ENCODE data around the gene PHF10. TPM values are rescaled to one million over a fixed set of nuclear protein-coding genes. Genes with fewer than 3 reads are reported as not detected.
A peak's percentile ranks its signal among the peaks of the same experiment; 100 is the strongest.

PHF10 gene
- polyA plus RNA-seq, 3 donors from 2014 or later, result 6.0 to 13.0 (median 7.9) TPM

- no peak overlapping the region for H3K27ac Mint-ChIP-seq
- no peaks in the 10 kb centered on the region for H3K4me1 Mint-ChIP-seq
- peaks cover 0 to 4% (median 0%) of the 10 kb centered on the region in 3 donors for H3K27me3 Mint-ChIP-seq (ENCODE audit: low read depth in 3 of 3)
- H3K36me3 Mint-ChIP-seq, result peaks cover 0 to 29% (median 15%) of the 10 kb centered on the region in 3 donors
- no peak for DNase-seq
- H3K9me3 Mint-ChIP-seq, result no peaks in the 10 kb centered on the region
- no peak overlapping the region for H3K4me3 Mint-ChIP-seq
These were observed 62.9 kb downstream of the PHF10 start for GRCh38 chr6:169661391-169661756.

GRCh38 chr6:169660751-169661390 lies 63.4 kb downstream of the PHF10 start:
- H3K9me3 Mint-ChIP-seq, result no peaks in the 10 kb centered on the region
- DNase-seq, result no peak
- H3K4me3 Mint-ChIP-seq, result no peak overlapping the region
- peaks cover 0 to 25% (median 18%) of the 10 kb centered on the region in 3 donors for H3K36me3 Mint-ChIP-seq
- no peaks in the 10 kb centered on the region for H3K4me1 Mint-ChIP-seq
- H3K27ac Mint-ChIP-seq, result no peak overlapping the region
- peaks cover 0 to 4% (median 0%) of the 10 kb centered on the region in 3 donors for H3K27me3 Mint-ChIP-seq (ENCODE audit: low read depth in 3 of 3)

GRCh38 chr6:169659820-169660610 lies 64.3 kb downstream of the PHF10 start:
- peaks cover 0 to 4% (median 0%) of the 10 kb centered on the region in 3 donors for H3K27me3 Mint-ChIP-seq (ENCODE audit: low read depth in 3 of 3)
- H3K36me3 Mint-ChIP-seq, result peaks cover 0 to 25% (median 18%) of the 10 kb centered on the region in 3 donors
- no peak overlapping the region for H3K4me3 Mint-ChIP-seq
- DNase-seq, result no peak
- H3K27ac Mint-ChIP-seq, result no peak overlapping the region
- H3K9me3 Mint-ChIP-seq, result no peaks in the 10 kb centered on the region
- peaks cover 5 to 6% of the 10 kb centered on the region in 2 donors for H3K4me1 Mint-ChIP-seq

GRCh38 chr6:169657284-169657610 lies 67.1 kb downstream of the PHF10 start:
- peaks cover 0 to 4% (median 3%) of the 10 kb centered on the region in 3 donors for H3K27me3 Mint-ChIP-seq (ENCODE audit: low read depth in 3 of 3)
- H3K27ac Mint-ChIP-seq, result peak overlapping the region in 1 of 6 donors; percentile 30
- H3K9me3 Mint-ChIP-seq, result no peaks in the 10 kb centered on the region
- DNase-seq, result no peak
- peaks cover 17 to 21% of the 10 kb centered on the region in 2 donors for H3K4me1 Mint-ChIP-seq
- H3K36me3 Mint-ChIP-seq, result peaks cover 0 to 11% (median 10%) of the 10 kb centered on the region in 3 donors
- peak overlapping the region in 1 of 5 donors; percentile 28 for H3K4me3 Mint-ChIP-seq

GRCh38 chr6:169656546-169657283 lies 67.6 kb downstream of the PHF10 start:
- H3K27me3 Mint-ChIP-seq (ENCODE audit: low read depth in 3 of 3), result peaks cover 0 to 4% (median 3%) of the 10 kb centered on the region in 3 donors
- no peak for DNase-seq
- peak overlapping the region in 2 of 5 donors; percentile 28 to 43 for H3K4me3 Mint-ChIP-seq
- no peaks in the 10 kb centered on the region for H3K9me3 Mint-ChIP-seq
- peaks cover 0 to 11% (median 10%) of the 10 kb centered on the region in 3 donors for H3K36me3 Mint-ChIP-seq
- H3K4me1 Mint-ChIP-seq, result peaks cover 17 to 21% of the 10 kb centered on the region in 2 donors
- peak overlapping the region in 1 of 6 donors; percentile 30 for H3K27ac Mint-ChIP-seq

GRCh38 chr6:169654598-169655391 lies 69.5 kb downstream of the PHF10 start:
- H3K4me1 Mint-ChIP-seq, result peaks cover 17 to 21% of the 10 kb centered on the region in 2 donors
- DNase-seq, result peak; percentile 74 to 81 (median 79)
- no peaks in the 10 kb centered on the region for H3K9me3 Mint-ChIP-seq
- H3K27ac Mint-ChIP-seq, result peak overlapping the region; percentile 85 to 94 (median 92)
- H3K4me3 Mint-ChIP-seq, result peak overlapping the region; percentile 91 to 95 (median 93)
- H3K27me3 Mint-ChIP-seq (ENCODE audit: low read depth in 3 of 3), result peaks cover 0 to 5% (median 3%) of the 10 kb centered on the region in 3 donors
- H3K36me3 Mint-ChIP-seq, result peaks cover 0 to 12% (median 11%) of the 10 kb centered on the region in 3 donors

Other genes starting within 250 kb of the PHF10 start
- gene WDR27, start 22.5 kb downstream of the PHF10 start, polyA plus RNA-seq, result 1 to 10 TPM; 1.7 to 5.1 (median 4.0) TPM
- 10 to 100 TPM in 1 of 3 donors, 1 to 10 TPM in 2; 2.2 to 10.1 (median 4.9) TPM for gene C6orf120, start 22.4 kb downstream of the PHF10 start, polyA plus RNA-seq
- gene DYNLT2, start 27.1 kb upstream of the PHF10 start, polyA plus RNA-seq, result under 1 TPM; 0.21 to 0.68 (median 0.40) TPM
- gene ERMARD, start 27.1 kb upstream of the PHF10 start, polyA plus RNA-seq, result 10 to 100 TPM in 1 of 3 donors, 1 to 10 TPM in 2; 4.2 to 11.6 (median 10.0) TPM

All from immature natural killer cell (primary cell).